Panc1 (cell line): ENCODE data around the gene PTPN4.

Source experiments
- CTCF ChIP-seq: fragments of 450-650 bp; IDR thresholded peaks from 2 replicates; pipeline ENCODE4 v1.5.1; 2017; ENCODE audit warnings: mild to moderate bottlenecking
- POLR2AphosphoS5 ChIP-seq: IDR thresholded peaks from 2 replicates; pipeline ENCODE4 v1.6.1; 2012; ENCODE audit warnings: mild to moderate bottlenecking, low read depth, low read length, moderate library complexity
- REST ChIP-seq, 2 experiments: IDR thresholded peaks; 2 replicates each; pipeline ENCODE4 v1.6.1; 2011 to 2012; ENCODE audit warnings: low read depth in 2 of 2, control low read depth in 1 of 2, low read length in 1 of 2, mild to moderate bottlenecking in 1 of 2, moderate library complexity in 1 of 2; ENCODE audit not compliant: insufficient read depth in 1 of 2
- SIN3A ChIP-seq: IDR thresholded peaks from 2 replicates; pipeline ENCODE4 v1.6.1; 2012; ENCODE audit warnings: low read depth, mild to moderate bottlenecking, low read length, moderate library complexity, borderline replicate concordance; ENCODE audit not compliant: insufficient read depth
- TCF7L2 ChIP-seq: IDR thresholded peaks from 2 replicates; pipeline ENCODE4 v1.6.1; 2011; ENCODE audit warnings: mild to moderate bottlenecking, low read depth, low read length, inconsistent platforms

- TF ChIP-seq CTCF (no peak), POLR2AphosphoS5 (no peak), TCF7L2 (no peak), REST (IDR thresholded peaks at IDR 0.05; ENCODE audit: insufficient read depth in 1 of 2, low read depth in 2 of 2, low read length in 1 of 2) (no peak), SIN3A (no peak)
Observed at GRCh38 chr2:119901013-119901412, 141.3 kb downstream of the PTPN4 start.
